GM12873 (cell line): ENCODE data around the gene GOLM1.

Experiments used
- TF ChIP-seq, protein P1 (sequence below): IDR thresholded peaks from 2 replicates; pipeline ENCODE4 v1.5.1; 2012; ENCODE audit warnings: low read depth, mild to moderate bottlenecking, moderate library complexity, low read length, control low read depth; ENCODE audit not compliant: insufficient read depth; ENCODE audit errors: missing control alignments

GOLM1 gene, protein sequence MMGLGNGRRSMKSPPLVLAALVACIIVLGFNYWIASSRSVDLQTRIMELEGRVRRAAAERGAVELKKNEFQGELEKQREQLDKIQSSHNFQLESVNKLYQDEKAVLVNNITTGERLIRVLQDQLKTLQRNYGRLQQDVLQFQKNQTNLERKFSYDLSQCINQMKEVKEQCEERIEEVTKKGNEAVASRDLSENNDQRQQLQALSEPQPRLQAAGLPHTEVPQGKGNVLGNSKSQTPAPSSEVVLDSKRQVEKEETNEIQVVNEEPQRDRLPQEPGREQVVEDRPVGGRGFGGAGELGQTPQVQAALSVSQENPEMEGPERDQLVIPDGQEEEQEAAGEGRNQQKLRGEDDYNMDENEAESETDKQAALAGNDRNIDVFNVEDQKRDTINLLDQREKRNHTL

DNA sequence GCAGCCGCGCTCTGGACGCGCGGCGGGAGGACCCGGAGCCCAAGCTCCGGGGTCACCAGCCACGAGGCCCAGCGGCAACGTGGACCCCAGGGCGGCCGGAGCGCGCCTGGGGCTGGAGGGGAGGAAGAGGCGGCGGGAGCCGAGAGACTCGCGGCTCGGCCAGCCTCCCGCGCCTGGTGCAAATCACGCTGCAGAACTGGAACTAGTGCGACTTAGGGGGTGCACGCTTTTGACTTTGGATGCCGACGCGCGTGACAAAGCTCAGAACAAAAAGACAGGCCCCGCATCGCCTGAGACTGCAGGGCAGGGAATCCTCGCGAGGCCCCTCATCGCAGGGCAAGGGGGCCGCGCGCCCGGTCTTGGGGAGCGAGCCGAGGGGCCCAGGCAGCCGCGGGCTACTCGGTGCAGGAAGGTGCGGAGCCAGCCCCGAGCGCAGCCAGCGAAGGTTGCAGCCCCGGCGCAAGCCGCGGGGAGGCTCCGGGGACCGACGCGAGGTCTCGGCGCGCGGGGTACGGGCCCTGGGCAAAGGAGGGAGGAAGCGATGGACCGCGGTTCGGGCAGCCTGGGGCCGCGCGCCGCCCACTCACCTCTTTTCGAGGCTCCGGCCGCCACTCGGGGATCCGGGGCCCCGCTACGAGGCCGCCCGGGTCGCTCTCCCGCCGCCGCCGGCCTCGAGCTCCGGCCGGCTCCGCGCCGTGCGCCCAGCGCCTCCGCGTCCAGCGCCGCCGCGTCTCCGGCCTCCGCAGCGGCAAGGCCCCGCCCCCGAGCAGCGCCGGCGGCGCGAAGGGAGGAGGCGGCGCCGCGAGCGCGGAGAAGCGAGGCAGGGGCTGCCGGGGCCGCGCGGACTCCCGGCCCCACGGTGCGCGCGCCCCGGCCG lies at the start of gene GOLM1:
TSS of gene GOLM1 (minus strand) at position 735 of the 877 bp plus-strand sequence. CDS start 20,238 bp downstream, outside the sequence.
- TF ChIP-seq, protein P1, sequence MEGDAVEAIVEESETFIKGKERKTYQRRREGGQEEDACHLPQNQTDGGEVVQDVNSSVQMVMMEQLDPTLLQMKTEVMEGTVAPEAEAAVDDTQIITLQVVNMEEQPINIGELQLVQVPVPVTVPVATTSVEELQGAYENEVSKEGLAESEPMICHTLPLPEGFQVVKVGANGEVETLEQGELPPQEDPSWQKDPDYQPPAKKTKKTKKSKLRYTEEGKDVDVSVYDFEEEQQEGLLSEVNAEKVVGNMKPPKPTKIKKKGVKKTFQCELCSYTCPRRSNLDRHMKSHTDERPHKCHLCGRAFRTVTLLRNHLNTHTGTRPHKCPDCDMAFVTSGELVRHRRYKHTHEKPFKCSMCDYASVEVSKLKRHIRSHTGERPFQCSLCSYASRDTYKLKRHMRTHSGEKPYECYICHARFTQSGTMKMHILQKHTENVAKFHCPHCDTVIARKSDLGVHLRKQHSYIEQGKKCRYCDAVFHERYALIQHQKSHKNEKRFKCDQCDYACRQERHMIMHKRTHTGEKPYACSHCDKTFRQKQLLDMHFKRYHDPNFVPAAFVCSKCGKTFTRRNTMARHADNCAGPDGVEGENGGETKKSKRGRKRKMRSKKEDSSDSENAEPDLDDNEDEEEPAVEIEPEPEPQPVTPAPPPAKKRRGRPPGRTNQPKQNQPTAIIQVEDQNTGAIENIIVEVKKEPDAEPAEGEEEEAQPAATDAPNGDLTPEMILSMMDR = peak; percentile 12

DNA sequence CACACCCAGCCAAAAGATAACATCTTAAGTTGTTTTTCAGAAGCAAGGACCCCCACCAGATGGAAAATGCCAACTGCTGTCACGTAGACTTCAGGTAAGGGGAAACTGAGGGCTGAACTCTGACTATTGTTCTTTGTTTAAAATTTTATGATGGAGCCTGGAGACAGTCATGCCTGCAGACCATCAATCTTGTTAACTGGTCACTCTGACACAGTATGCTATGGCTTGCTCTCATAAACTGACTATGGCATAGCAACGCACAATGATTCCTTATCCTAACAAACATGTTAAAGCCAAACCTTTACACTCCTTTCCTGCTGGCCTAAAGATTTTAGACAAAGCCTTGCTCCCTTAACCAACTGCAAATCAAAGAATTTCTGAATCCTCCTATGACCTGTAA lies 43.6 kb upstream of the GOLM1 start:
- TF ChIP-seq, protein P1 = no peak

DNA sequence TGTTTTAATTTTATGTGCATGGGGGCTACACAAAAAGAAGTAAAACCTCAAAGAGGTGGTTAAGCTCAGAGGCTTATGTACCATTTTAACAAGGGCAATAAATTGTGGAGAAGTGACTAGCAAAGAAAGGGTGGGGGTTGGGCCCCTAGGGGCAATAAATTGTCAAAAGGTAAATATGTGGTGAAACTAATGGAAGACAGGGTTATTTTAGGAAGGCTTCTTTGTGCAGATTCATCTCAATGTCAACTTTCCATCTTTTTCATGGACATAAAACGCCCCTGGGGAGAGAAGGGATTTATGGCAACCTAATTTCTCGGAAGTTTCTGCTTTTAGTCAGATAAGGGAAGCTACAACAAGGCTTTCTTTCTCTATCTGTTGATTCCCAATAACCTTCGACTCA lies 42.5 kb upstream of the GOLM1 start:
- TF ChIP-seq, protein P1 = no peak

DNA sequence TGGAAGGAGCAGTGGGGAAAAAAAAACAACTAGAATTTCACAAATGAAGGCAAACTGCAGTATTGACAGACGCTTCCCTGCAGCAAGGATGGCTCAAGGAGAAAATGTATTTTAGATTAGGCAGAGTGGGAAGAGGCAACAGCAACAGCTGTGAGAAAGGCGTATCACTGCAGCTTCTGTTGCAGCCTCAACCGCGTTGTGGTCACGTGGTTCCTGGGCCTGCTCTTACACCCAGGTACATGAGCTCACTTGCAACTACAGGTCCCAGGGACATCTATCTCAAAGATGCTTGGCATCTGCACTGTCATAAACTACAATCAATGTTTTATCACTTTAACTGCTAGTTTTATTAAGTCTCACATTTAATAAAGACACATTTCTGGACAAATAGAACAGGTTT lies 36.0 kb upstream of the GOLM1 start:
- TF ChIP-seq, protein P1 = no peak

DNA sequence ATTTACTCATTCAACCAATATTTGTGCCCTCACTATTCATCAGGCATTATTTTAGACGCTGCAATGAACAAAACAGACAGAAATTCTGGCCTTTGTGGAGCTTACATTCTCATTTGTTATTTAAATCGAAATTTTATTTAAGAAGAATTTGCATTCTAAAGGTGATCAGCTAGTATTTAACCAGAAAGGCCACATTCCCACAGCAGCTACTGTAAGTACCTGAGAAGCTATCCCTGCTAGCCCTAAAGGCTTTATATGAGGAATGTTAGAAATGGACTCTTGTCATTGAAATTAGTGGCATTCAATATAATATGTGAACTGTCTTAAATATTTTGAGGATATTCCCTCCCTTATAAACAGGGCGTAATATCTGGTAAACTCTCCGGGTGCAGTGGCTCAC lies 35.0 kb upstream of the GOLM1 start:
- TF ChIP-seq, protein P1 = no peak

DNA sequence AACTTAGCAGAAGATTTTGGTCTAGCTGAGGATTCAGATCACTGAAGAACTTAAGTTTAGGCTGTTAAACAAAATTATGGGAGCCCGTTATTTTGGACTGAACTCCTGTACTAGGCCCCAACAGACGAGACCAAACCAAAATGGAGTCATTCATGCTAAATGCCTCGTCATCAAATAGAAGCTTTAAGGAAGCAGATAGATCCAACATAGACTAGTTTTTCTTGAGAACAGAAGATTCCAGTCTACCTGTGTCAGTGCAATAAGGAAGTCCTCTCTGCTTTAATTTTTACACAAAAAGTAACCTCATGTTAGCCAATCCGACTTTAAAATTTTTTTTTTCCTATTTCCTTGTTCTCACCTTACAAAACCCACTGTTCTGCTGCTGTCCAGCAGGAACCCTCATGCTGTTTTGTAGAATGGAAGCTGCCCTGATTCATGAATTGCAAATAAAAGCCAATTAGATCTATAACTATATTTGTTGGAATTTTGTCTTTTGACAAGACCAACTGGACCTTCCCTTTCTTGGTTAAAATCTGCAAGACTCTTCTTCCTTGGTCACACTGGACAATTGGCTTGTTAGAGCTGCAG lies 29.0 kb upstream of the GOLM1 start:
- TF ChIP-seq, protein P1 = no peak
